Calu3 (cell line): ENCODE results near the gene TNS1. TPM values are rescaled to one million over a fixed set of nuclear protein-coding genes. Genes with fewer than 3 reads are reported as not detected.

Experiments used
- BruUV-seq: library from RNA; stranded (reverse); fragments of 400-500 nt; replicated peaks from 2 replicates; lab custom pipeline; 2021; lab: Mats Ljungman, UMichigan
- CTCF ChIA-PET: fragments of 300-600 bp; sonication (Branson Sonifier 250); formaldehyde crosslinking; loops from one replicate; lab custom pipeline; 2022; ENCODE audit warnings: antibody characterized with exemption; lab: Charles Lee
- DNase-seq: peaks from one replicate; pipeline ENCODE4 v3.0.0; 2022
- H3K27ac Mint-ChIP-seq: one replicate; pipeline ENCODE4 v1.8.0; 2022; ENCODE audit warnings: mixed read lengths; ENCODE audit not compliant: unreplicated experiment
- H3K27me3 Mint-ChIP-seq: one replicate; pipeline ENCODE4 v1.8.0; 2022; ENCODE audit warnings: mixed read lengths; ENCODE audit not compliant: unreplicated experiment
- H3K36me3 Mint-ChIP-seq: one replicate; pipeline ENCODE4 v1.8.0; 2022; ENCODE audit warnings: mild to moderate bottlenecking, moderate library complexity, mixed read lengths; ENCODE audit not compliant: insufficient read depth, unreplicated experiment
- H3K4me1 Mint-ChIP-seq: one replicate; pipeline ENCODE4 v1.8.0; 2022; ENCODE audit warnings: mild to moderate bottlenecking, low read depth, mixed read lengths; ENCODE audit not compliant: unreplicated experiment
- H3K4me3 Mint-ChIP-seq: one replicate; pipeline ENCODE4 v1.8.0; 2022; ENCODE audit warnings: mild to moderate bottlenecking, low read depth, moderate library complexity, mixed read lengths; ENCODE audit not compliant: unreplicated experiment
- H3K9me3 Mint-ChIP-seq: one replicate; pipeline ENCODE4 v1.8.0; 2022; ENCODE audit warnings: low read depth, mixed read lengths; ENCODE audit not compliant: unreplicated experiment
- CTCF ChIP-seq: fragments of 200-600 bp; IDR thresholded peaks from one replicate; pipeline ENCODE4 v1.8.0; 2022; ENCODE audit warnings: antibody characterized with exemption; ENCODE audit not compliant: unreplicated experiment
- intact Hi-C: fragments of 100-400 bp; cut with micrococcal nuclease; formaldehyde crosslinking; loops from one replicate; pipeline ENCODE4 v1.10.0; 2022; ENCODE audit not compliant: unreplicated experiment
- total RNA-seq: library from RNA; stranded (reverse); gene quantifications from 2 replicates; pipeline ENCODE4 v1.2.3, GENCODE V29; 2022

TNS1 gene
- total RNA-seq, 1 experiment from 2014 or later = 2.2 TPM

DNA sequence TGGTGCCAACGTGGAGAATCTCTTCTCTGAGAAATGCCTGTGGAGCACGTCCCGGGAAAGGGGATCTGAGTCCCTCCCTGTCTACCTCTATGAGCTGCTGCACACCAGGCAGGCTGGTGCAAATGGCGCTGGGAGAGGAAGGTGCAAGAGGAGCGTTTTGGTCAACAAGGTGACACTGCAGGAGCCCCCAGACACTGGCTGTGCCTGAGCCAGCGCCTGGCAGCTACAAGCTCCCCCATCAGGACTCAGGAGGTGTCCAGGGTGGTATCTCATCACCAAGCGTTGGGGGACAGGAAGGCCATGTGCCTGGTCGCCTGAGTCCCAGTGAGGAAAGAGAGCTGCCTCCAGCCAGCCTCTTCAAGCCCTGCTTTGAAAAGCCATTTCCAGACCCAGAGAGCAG lies 173.4 kb downstream of the TNS1 start:
- H3K9me3 Mint-ChIP-seq = no peaks in the 10 kb centered on the region
- CTCF ChIA-PET = interaction anchor here (0.6 kb wide), 1 partner anchor 1568 kb away, joined by 6 read pairs; no protein-coding TSS in a partner anchor

GRCh38 chr2:217828336-217828735 lies 174.5 kb downstream of the TNS1 start:
- no peaks in the 10 kb centered on the region for H3K4me1 Mint-ChIP-seq
- no peak overlapping the region for H3K27ac Mint-ChIP-seq
- CTCF ChIA-PET = no interaction called here
- peaks cover 73% of the 10 kb centered on the region for H3K27me3 Mint-ChIP-seq
- no peak overlapping the region for H3K4me3 Mint-ChIP-seq
- BruUV-seq = no TSS peak
- no peaks in the 10 kb centered on the region for H3K9me3 Mint-ChIP-seq
- intact Hi-C loops = no loop called here
- no peaks in the 10 kb centered on the region for H3K36me3 Mint-ChIP-seq
- TF ChIP-seq CTCF = no peak
- no peak for DNase-seq

More for the DNA sequence above, 173.4 kb downstream of the TNS1 start:
- no peak for DNase-seq
- Mint-ChIP-seq H3K4me3 (no peak overlapping the region), H3K27ac (no peak overlapping the region), H3K4me1 (no peaks in the 10 kb centered on the region), H3K36me3 (no peaks in the 10 kb centered on the region), H3K27me3 (peaks cover 76% of the 10 kb centered on the region)
- no TSS peak for BruUV-seq
- intact Hi-C loops = no loop called here
- no peak for TF ChIP-seq CTCF

DNA sequence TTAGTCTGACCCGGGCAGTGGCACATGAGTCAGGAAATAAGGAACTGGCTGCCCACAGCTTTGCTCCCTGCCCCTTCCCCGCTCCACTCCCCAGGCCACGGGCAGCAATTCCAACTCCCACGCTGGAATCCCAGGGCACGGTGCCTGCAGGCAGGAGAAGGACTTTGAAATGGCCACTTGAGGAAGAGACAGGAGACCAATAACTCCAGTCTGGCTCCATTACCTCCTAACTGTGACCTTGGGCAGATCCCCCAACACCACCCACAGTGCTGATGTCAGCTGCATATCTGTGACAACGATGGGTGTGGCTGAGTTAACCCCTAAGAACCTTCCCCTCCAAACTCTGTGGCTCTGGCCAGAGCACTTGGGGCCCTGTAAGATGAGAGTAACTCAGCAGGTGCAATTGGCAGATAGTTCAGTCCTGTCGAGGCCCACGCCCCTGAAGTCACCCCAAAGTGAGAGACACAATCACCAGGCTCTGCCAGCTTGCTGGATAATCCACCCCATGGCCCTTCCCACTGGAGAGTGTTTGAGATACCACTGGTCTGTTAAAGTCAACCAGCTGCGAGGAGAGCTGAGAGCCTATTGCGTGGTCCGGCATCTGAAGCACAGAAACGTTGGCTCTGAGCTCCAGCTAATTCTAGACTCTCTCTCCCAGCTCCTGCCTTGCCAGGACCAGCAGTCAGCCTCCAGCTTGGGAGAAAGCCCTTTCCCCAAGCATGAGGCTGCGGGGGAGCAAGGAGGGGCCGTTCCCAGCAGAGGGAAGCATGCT lies 175.2 kb downstream of the TNS1 start:
- DNase-seq = no peak
- no peaks in the 10 kb centered on the region for H3K36me3 Mint-ChIP-seq
- peaks cover 66% of the 10 kb centered on the region for H3K27me3 Mint-ChIP-seq
- H3K9me3 Mint-ChIP-seq = no peaks in the 10 kb centered on the region
- H3K27ac Mint-ChIP-seq = no peak overlapping the region
- no peak overlapping the region for H3K4me3 Mint-ChIP-seq
- H3K4me1 Mint-ChIP-seq = no peaks in the 10 kb centered on the region
- intact Hi-C loops = no loop called here
- no TSS peak for BruUV-seq
- CTCF ChIA-PET = no interaction called here
- TF ChIP-seq CTCF = no peak

GRCh38 chr2:217826991-217827390 lies 175.8 kb downstream of the TNS1 start:
- no peak for TF ChIP-seq CTCF
- Mint-ChIP-seq H3K27me3 (peaks cover 60% of the 10 kb centered on the region), H3K4me3 (no peak overlapping the region), H3K27ac (no peak overlapping the region), H3K4me1 (no peaks in the 10 kb centered on the region), H3K36me3 (no peaks in the 10 kb centered on the region), H3K9me3 (no peaks in the 10 kb centered on the region)
- intact Hi-C loops = no loop called here
- no TSS peak for BruUV-seq
- no peak for DNase-seq
- CTCF ChIA-PET = no interaction called here
